ENCODE measurements around the gene KISS1. TPM values are rescaled to one million over a fixed set of nuclear protein-coding genes. Genes with fewer than 3 reads are reported as not detected.

The KISS1 gene
- total and polyA plus RNA-seq, 4 experiments from 2014 or later: not detected

DNA sequence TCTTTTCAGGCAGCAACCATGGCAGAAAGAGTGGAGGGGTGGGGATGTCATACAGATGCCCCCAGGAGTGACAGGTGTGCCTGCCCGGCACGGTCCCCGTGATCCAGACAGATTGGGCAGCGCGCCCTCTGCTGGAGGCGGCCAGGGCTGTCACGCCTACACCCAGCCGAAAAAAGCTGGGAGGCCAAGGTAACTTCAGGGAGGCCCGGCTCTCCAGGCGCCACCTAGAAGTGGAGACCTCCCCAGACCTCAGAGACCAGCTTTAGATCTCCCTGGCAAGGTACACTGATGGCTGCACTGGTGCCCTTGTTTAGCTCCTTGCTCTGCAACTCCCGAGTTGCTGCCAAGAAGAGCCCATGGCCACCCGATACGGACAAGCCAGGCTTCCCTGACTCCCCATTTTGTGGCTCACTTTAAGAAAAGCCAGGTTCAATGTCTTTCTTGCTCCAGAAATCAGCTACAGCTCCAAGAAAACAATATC lies 10.9 kb upstream of the KISS1 start:
- Mint-ChIP-seq H3K9me3 (no peaks in the 10 kb centered on the region), H3K4me1 (peaks cover 0 to 4% (median 2%) of the 10 kb centered on the region in 4 donors), H3K27ac (no peak overlapping the region), H3K4me3 (no peak overlapping the region), H3K36me3 (no peaks in the 10 kb centered on the region), H3K27me3 (peaks cover 20 to 32% of the 10 kb centered on the region in 2 donors)
- Histone ChIP-seq H3K9me3 (ENCODE audit: control insufficient read depth in 1 of 2, low read length in 2 of 2) (no peaks in the 10 kb centered on the region), H3K4me1 (ENCODE audit: insufficient read depth, low read length) (no peaks in the 10 kb centered on the region), H3K27me3 (ENCODE audit: insufficient read depth, low read length) (peaks cover 5% of the 10 kb centered on the region), H3K27ac (ENCODE audit: low read depth, low read length) (no peak overlapping the region), H3K4me3 (ENCODE audit: low read length in 2 of 2) (no peak overlapping the region), H3K36me3 (ENCODE audit: insufficient read depth, low read length) (no peaks in the 10 kb centered on the region)
- ChIA-PET POLR2A (ENCODE audit: partially characterized antibody) (no interaction called here), CTCF (ENCODE audit: partially characterized antibody) (interaction anchor here (0.6 to 4.4 kb wide), 25 partner anchors 9 to 965 kb away, joined by 3 to 35 read pairs (median 4); partner anchors contain the start of gene REN)
- intact Hi-C loops (cut with micrococcal nuclease): loop anchor here (1.0 kb wide), 3 partner anchors 45 to 346 kb away; partner anchors contain the start of gene SNRPE
- DNase-seq: peak; percentile 50 to 61 (median 55)

DNA sequence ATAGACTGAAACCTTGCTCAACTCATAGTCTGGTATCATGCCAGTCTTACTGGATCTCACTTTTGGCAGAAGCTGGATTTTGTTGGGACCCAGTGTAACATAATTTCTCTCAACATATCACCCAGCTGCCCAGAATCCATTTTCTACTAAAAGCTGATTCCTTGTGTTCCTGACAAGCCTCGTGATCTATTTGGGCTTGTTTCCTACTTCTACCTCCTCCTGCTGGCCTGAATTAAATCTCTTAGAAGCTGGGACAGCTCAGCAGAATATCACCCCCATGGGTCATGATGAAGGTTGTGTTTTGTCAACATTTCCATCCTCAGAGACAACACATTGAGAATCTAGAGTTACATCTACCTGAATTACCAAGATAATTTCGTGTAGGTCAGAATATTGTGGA lies 9.8 kb upstream of the KISS1 start:
- H3K4me3 Mint-ChIP-seq: no peak overlapping the region
- H3K27ac Mint-ChIP-seq: no peak overlapping the region
- ChIA-PET CTCF (ENCODE audit: partially characterized antibody) (interaction anchor here (1.2 to 4.4 kb wide), 14 partner anchors 8 to 346 kb away, joined by 3 to 35 read pairs (median 6); partner anchors contain the start of genes KISS1 and REN), POLR2A (ENCODE audit: partially characterized antibody) (no interaction called here)
- H3K9me3 Mint-ChIP-seq: no peaks in the 10 kb centered on the region
- peaks cover 21 to 32% of the 10 kb centered on the region in 2 donors for H3K27me3 Mint-ChIP-seq
- intact Hi-C loops (cut with micrococcal nuclease): no loop called here
- no peaks in the 10 kb centered on the region for H3K36me3 Mint-ChIP-seq
- Histone ChIP-seq H3K27me3 (ENCODE audit: insufficient read depth, low read length) (peaks cover 5% of the 10 kb centered on the region), H3K27ac (ENCODE audit: low read depth, low read length) (no peak overlapping the region), H3K9me3 (ENCODE audit: control insufficient read depth in 1 of 2, low read length in 2 of 2) (no peaks in the 10 kb centered on the region), H3K36me3 (ENCODE audit: insufficient read depth, low read length) (no peaks in the 10 kb centered on the region), H3K4me1 (ENCODE audit: insufficient read depth, low read length) (no peaks in the 10 kb centered on the region), H3K4me3 (ENCODE audit: low read length in 2 of 2) (no peak overlapping the region)
- no peak for DNase-seq
- H3K4me1 Mint-ChIP-seq: peaks cover 0 to 4% (median 2%) of the 10 kb centered on the region in 4 donors

DNA sequence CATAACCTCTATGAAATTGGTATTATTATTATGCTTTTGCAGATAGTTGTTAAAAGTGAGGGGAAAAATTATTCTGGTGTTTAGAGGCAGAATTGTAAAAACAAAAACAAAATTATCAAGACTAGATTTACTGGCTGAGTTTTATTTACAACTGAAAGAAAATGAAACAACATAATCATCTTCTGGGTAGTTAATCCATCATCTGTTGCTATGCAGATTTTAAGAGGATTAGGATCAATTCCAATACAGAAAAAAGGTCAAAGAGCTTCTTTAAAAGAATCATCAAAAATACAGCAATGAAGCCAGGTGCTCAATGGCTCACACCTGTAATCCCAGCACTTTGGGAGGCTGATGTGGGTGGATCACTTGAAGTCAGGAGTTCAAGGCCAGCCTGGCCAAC lies 9.2 kb upstream of the KISS1 start:
- Mint-ChIP-seq H3K4me1 (peaks cover 0 to 4% (median 2%) of the 10 kb centered on the region in 4 donors), H3K27me3 (peaks cover 21 to 36% of the 10 kb centered on the region in 2 donors), H3K36me3 (no peaks in the 10 kb centered on the region), H3K4me3 (no peak overlapping the region), H3K27ac (no peak overlapping the region), H3K9me3 (no peaks in the 10 kb centered on the region)
- Histone ChIP-seq H3K9me3 (ENCODE audit: control insufficient read depth in 1 of 2, low read length in 2 of 2) (no peaks in the 10 kb centered on the region), H3K4me1 (ENCODE audit: insufficient read depth, low read length) (no peaks in the 10 kb centered on the region), H3K27me3 (ENCODE audit: insufficient read depth, low read length) (peaks cover 5% of the 10 kb centered on the region), H3K4me3 (ENCODE audit: low read length in 2 of 2) (no peak overlapping the region), H3K36me3 (ENCODE audit: insufficient read depth, low read length) (no peaks in the 10 kb centered on the region), H3K27ac (ENCODE audit: low read depth, low read length) (no peak overlapping the region)
- intact Hi-C loops (cut with micrococcal nuclease): no loop called here
- ChIA-PET CTCF (ENCODE audit: partially characterized antibody) (interaction anchor here (1.2 to 4.4 kb wide), 9 partner anchors 7 to 345 kb away, joined by 3 to 35 read pairs (median 14); partner anchors contain the start of genes KISS1 and REN), POLR2A (ENCODE audit: partially characterized antibody) (no interaction called here)
- DNase-seq: no peak

DNA sequence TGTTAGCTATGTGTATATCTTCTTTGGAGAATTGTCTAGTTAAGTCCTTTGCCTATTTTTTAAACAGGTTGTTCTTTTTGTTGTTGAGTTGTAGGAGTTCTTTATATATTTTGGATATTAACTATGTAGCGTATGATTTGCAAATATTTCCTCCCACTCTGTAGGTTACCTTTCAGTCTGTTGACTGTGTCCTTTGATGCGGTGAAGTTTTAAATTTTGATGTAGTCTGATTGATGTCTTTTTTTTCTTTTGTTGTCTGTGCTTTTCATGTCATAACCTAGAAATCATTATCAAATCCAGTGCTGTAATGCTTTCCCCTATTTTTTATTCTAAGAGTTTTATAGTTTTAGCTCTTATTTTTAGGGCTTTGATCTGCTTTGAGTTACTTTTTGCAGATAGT lies 8.7 kb upstream of the KISS1 start:
- no peak overlapping the region for H3K4me3 ChIP-seq (ENCODE audit: low read length in 2 of 2)
- H3K27me3 Mint-ChIP-seq: peaks cover 22 to 36% of the 10 kb centered on the region in 2 donors
- H3K27ac ChIP-seq (ENCODE audit: low read depth, low read length): no peak overlapping the region
- no peak for DNase-seq
- no peaks in the 10 kb centered on the region for H3K9me3 Mint-ChIP-seq
- no peak overlapping the region for H3K4me3 Mint-ChIP-seq
- peaks cover 5% of the 10 kb centered on the region for H3K27me3 ChIP-seq (ENCODE audit: insufficient read depth, low read length)
- H3K36me3 ChIP-seq (ENCODE audit: insufficient read depth, low read length): no peaks in the 10 kb centered on the region
- H3K4me1 ChIP-seq (ENCODE audit: insufficient read depth, low read length): no peaks in the 10 kb centered on the region
- H3K4me1 Mint-ChIP-seq: peaks cover 0 to 4% (median 2%) of the 10 kb centered on the region in 4 donors
- ChIA-PET CTCF (ENCODE audit: partially characterized antibody) (interaction anchor here (1.2 to 4.4 kb wide), 6 partner anchors 9 to 345 kb away, joined by 3 to 35 read pairs (median 12); partner anchors contain the start of gene KISS1), POLR2A (ENCODE audit: partially characterized antibody) (no interaction called here)
- H3K36me3 Mint-ChIP-seq: no peaks in the 10 kb centered on the region
- peak overlapping the region in 1 of 7 donors; percentile 51 for H3K27ac Mint-ChIP-seq
- no peaks in the 10 kb centered on the region for H3K9me3 ChIP-seq (ENCODE audit: control insufficient read depth in 1 of 2, low read length in 2 of 2)
- intact Hi-C loops (cut with micrococcal nuclease): no loop called here

DNA sequence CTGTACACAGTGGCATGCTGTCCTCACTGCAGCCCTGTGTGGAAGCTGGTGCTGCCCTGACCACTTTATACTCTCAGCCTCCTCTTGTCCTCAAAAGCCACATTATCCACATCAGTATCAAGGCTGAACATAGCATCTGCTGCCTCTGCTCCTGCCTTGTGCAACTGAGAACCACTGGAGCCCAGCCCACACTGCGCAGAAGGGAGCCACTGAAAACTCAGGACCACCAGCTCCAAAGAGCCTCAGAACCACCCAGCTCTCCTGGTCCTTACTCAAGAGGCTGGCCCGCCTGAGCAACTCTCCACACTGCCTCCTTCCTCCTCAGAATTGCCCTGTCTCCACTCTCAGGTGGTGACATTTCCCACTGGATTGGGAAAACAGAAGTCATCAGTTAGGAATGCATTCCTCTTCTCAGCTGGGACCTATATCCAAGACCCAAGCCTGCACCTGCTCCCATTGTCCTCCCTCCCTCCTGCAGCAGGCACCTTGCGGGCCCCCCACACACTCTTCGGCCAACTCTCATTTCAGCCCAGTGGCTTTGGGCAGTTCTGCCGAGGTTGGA lies 7.0 kb upstream of the KISS1 start:
- ChIA-PET CTCF (ENCODE audit: partially characterized antibody) (interaction anchor here (4.4 kb wide), 1 partner anchor 41 kb away, joined by 35 read pairs; no protein-coding TSS in a partner anchor), POLR2A (ENCODE audit: partially characterized antibody) (no interaction called here)
- peaks cover 23 to 37% of the 10 kb centered on the region in 2 donors for H3K27me3 Mint-ChIP-seq
- intact Hi-C loops (cut with micrococcal nuclease): no loop called here
- H3K36me3 ChIP-seq (ENCODE audit: insufficient read depth, low read length): no peaks in the 10 kb centered on the region
- H3K9me3 Mint-ChIP-seq: no peaks in the 10 kb centered on the region
- H3K36me3 Mint-ChIP-seq: no peaks in the 10 kb centered on the region
- peaks cover 0 to 10% (median 2%) of the 10 kb centered on the region in 4 donors for H3K4me1 Mint-ChIP-seq
- H3K27me3 ChIP-seq (ENCODE audit: insufficient read depth, low read length): peaks cover 5% of the 10 kb centered on the region
- no peak overlapping the region for H3K27ac Mint-ChIP-seq
- no peaks in the 10 kb centered on the region for H3K4me1 ChIP-seq (ENCODE audit: insufficient read depth, low read length)
- H3K27ac ChIP-seq (ENCODE audit: low read depth, low read length): no peak overlapping the region
- H3K4me3 Mint-ChIP-seq: no peak overlapping the region
- no peaks in the 10 kb centered on the region for H3K9me3 ChIP-seq (ENCODE audit: control insufficient read depth in 1 of 2, low read length in 2 of 2)
- DNase-seq: no peak
- H3K4me3 ChIP-seq (ENCODE audit: low read length in 2 of 2): no peak overlapping the region

DNA sequence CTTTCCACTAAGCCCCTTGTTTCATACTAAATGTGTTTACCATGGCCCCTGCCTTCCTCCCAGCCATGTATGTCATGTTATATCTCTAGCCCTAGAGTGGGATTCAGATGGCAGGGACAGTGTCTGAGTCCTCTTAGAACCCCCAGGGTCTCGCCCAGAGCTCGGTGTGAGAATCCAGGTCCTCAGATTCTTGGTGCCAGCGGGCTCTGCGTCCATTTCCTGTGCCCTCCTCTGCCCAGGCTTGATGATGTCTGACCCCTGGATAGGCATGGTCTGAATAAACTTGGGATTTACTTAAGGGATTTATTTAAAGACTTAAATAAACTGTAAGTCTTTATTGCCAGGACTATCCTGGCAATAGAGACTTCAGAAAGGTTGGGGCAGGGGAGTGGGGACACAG lies 6.2 kb upstream of the KISS1 start:
- POLR2A ChIA-PET (ENCODE audit: partially characterized antibody): no interaction called here
- no peak overlapping the region for H3K4me3 ChIP-seq (ENCODE audit: low read length in 2 of 2)
- Mint-ChIP-seq H3K9me3 (no peaks in the 10 kb centered on the region), H3K27me3 (peaks cover 20 to 37% of the 10 kb centered on the region in 2 donors), H3K4me3 (no peak overlapping the region), H3K4me1 (peaks cover 0 to 11% (median 2%) of the 10 kb centered on the region in 4 donors), H3K27ac (peak overlapping the region in 3 of 7 donors; percentile 19 to 37 (median 27)), H3K36me3 (no peaks in the 10 kb centered on the region)
- H3K36me3 ChIP-seq (ENCODE audit: insufficient read depth, low read length): no peaks in the 10 kb centered on the region
- intact Hi-C loops (cut with micrococcal nuclease): no loop called here
- peaks cover 5% of the 10 kb centered on the region for H3K27me3 ChIP-seq (ENCODE audit: insufficient read depth, low read length)
- CTCF ChIA-PET (ENCODE audit: partially characterized antibody): no interaction called here
- no peak for DNase-seq
- H3K27ac ChIP-seq (ENCODE audit: low read depth, low read length): no peak overlapping the region
- no peaks in the 10 kb centered on the region for H3K9me3 ChIP-seq (ENCODE audit: control insufficient read depth in 1 of 2, low read length in 2 of 2)
- no peaks in the 10 kb centered on the region for H3K4me1 ChIP-seq (ENCODE audit: insufficient read depth, low read length)

DNA sequence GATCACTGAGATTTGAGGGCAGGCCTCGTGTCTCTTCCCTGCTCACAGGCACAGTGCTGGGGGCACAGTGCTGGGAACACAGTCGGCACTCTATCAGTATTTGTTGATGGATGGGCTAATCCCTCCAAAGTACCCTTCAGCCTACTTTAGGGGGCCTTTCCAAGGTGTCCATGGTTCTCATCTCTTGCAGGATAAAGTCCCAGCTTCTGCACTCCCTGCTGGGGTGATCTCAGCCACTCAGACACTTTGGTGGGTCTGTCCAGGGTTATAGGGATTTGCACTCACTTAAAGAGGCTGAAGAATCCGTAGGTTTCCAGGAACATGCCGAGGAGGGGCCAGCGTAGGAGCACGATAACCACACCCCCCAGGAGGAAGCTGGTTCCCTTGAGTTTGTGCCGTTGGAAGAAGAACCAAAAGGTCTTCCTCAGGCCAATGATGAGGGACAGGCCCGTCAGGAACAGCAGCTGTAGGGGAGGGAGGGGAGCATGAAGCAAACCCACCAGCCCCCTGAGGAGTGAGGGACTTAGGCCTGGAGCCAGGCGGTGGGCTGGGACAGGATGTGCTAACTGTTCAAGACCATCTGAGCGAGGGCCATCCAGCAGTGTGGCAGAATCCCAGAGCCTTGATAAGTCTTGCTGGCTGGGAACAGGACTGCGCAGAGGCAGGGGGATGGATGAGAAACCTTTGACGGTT lies 5.2 kb upstream of the KISS1 start:
- no peak for DNase-seq
- ChIA-PET POLR2A (ENCODE audit: partially characterized antibody) (no interaction called here), CTCF (ENCODE audit: partially characterized antibody) (no interaction called here)
- Mint-ChIP-seq H3K27me3 (peaks cover 16 to 33% of the 10 kb centered on the region in 2 donors), H3K36me3 (no peaks in the 10 kb centered on the region), H3K9me3 (no peaks in the 10 kb centered on the region), H3K4me1 (peaks cover 0 to 6% (median 0%) of the 10 kb centered on the region in 4 donors), H3K27ac (no peak overlapping the region), H3K4me3 (no peak overlapping the region)
- no peaks in the 10 kb centered on the region for H3K4me1 ChIP-seq (ENCODE audit: insufficient read depth, low read length)
- intact Hi-C loops (cut with micrococcal nuclease): no loop called here
- no peaks in the 10 kb centered on the region for H3K36me3 ChIP-seq (ENCODE audit: insufficient read depth, low read length)
- no peak overlapping the region for H3K27ac ChIP-seq (ENCODE audit: low read depth, low read length)
- no peaks in the 10 kb centered on the region for H3K9me3 ChIP-seq (ENCODE audit: control insufficient read depth in 1 of 2, low read length in 2 of 2)
- peaks cover under 1% of the 10 kb centered on the region for H3K27me3 ChIP-seq (ENCODE audit: insufficient read depth, low read length)
- H3K4me3 ChIP-seq (ENCODE audit: low read length in 2 of 2): no peak overlapping the region
